GM12892 (cell line): ENCODE measurements around the gene TRPC4AP.
"Not testable (repeated sequence)": the region's sequence is repeated elsewhere in the genome, so short reads cannot be mapped to it uniquely, and the experiment has no call there.

Experiments
- DNase-seq: peaks from one replicate; pipeline ENCODE4 v3.0.0; 2011; ENCODE audit not compliant: insufficient read length
- FAIRE-seq: peaks from 2 replicates; lab custom pipeline; 2011; peaks lifted over from hg19 to GRCh38; lab: Jason Lieb, UNC
- POLR2A ChIP-seq: IDR thresholded peaks from 2 replicates; pipeline ENCODE4 v1.6.1; 2011; ENCODE audit warnings: low read depth, low read length, control low read depth
- POLR2AphosphoS5 ChIP-seq: IDR thresholded peaks from 2 replicates; pipeline ENCODE4 v1.6.1; 2011; ENCODE audit warnings: low read depth, low read length, control low read depth
- TAF1 ChIP-seq: IDR thresholded peaks from 2 replicates; pipeline ENCODE4 v1.6.1; 2011; ENCODE audit warnings: low read depth, mild to moderate bottlenecking, control low read depth, low read length, borderline replicate concordance

TRPC4AP gene

GRCh38 chr20:35120012-35120701 lies 27.6 kb upstream of the TRPC4AP start:
- DNase-seq (no peak), FAIRE-seq (no peak)
- TF ChIP-seq POLR2AphosphoS5: no peak
- TF ChIP-seq POLR2A: no peak
- TF ChIP-seq TAF1: no peak

- FAIRE-seq (no peak), DNase-seq (no peak)
- TF ChIP-seq TAF1 (no peak), POLR2AphosphoS5 (no peak), POLR2A (no peak)
Measured at GRCh38 chr20:35117629-35118028, 25.0 kb upstream of the TRPC4AP start.

GRCh38 chr20:35117196-35117595 lies 24.6 kb upstream of the TRPC4AP start:
- no peak for TF ChIP-seq POLR2AphosphoS5
- TF ChIP-seq TAF1: no peak
- TF ChIP-seq POLR2A: no peak
- DNase-seq (no peak), FAIRE-seq (no peak)

- no peak for TF ChIP-seq TAF1
- TF ChIP-seq POLR2AphosphoS5: no peak
- no peak for TF ChIP-seq POLR2A
- no peak for FAIRE-seq
- DNase-seq: no peak
Measured at GRCh38 chr20:35116258-35116657, 23.7 kb upstream of the TRPC4AP start.

GRCh38 chr20:35115606-35116005 lies 23.0 kb upstream of the TRPC4AP start:
- DNase-seq (no peak), FAIRE-seq (no peak)
- TF ChIP-seq TAF1 (no peak), POLR2AphosphoS5 (no peak), POLR2A (no peak)

- not testable (repeated sequence) for DNase-seq, FAIRE-seq
Measured at GRCh38 chr20:35112276-35112675, 19.7 kb upstream of the TRPC4AP start.

- TF ChIP-seq TAF1 (no peak), POLR2AphosphoS5 (no peak)
- FAIRE-seq: no peak
- DNase-seq: no peak
Measured at GRCh38 chr20:35111141-35111888, 18.7 kb upstream of the TRPC4AP start.

GRCh38 chr20:35108921-35109320 lies 16.3 kb upstream of the TRPC4AP start:
- TF ChIP-seq POLR2AphosphoS5: no peak
- no peak for TF ChIP-seq POLR2A
- no peak for FAIRE-seq
- DNase-seq: no peak

- TF ChIP-seq POLR2A (no peak), TAF1 (no peak), POLR2AphosphoS5 (no peak)
- FAIRE-seq: no peak
- no peak for DNase-seq
Measured at GRCh38 chr20:35106827-35107380, 14.3 kb upstream of the TRPC4AP start.

- DNase-seq (no peak), FAIRE-seq (no peak)
- TF ChIP-seq POLR2AphosphoS5 (no peak), TAF1 (no peak), POLR2A (no peak)
Measured at GRCh38 chr20:35104685-35105295, 12.2 kb upstream of the TRPC4AP start.

GRCh38 chr20:35101620-35102019 lies 9.0 kb upstream of the TRPC4AP start:
- FAIRE-seq (no peak), DNase-seq (no peak)
- no peak for TF ChIP-seq POLR2A
- no peak for TF ChIP-seq POLR2AphosphoS5
- no peak for TF ChIP-seq TAF1
